NB4 (cell line): ENCODE data around the gene IKZF3.
A peak's percentile ranks its signal among the peaks of the same experiment; 100 is the strongest.
"Not testable (repeated sequence)": the region's sequence is repeated elsewhere in the genome, so short reads cannot be mapped to it uniquely, and the experiment has no call there.

Experiments used
- DNase-seq: peaks from one replicate; pipeline ENCODE4 v3.0.0; 2010; ENCODE audit warnings: low read depth
- H3K4me3 ChIP-seq: one replicate; pipeline ENCODE4 v1.5.1; 2011; ENCODE audit warnings: mild to moderate bottlenecking, low read depth, low read length, moderate library complexity
- MYC ChIP-seq: IDR thresholded peaks from 2 replicates; pipeline ENCODE4 v1.6.1; 2011; ENCODE audit warnings: low read depth, low read length
- POLR2A ChIP-seq: IDR thresholded peaks from 2 replicates; pipeline ENCODE4 v1.6.1; 2011; ENCODE audit warnings: mild to moderate bottlenecking; ENCODE audit not compliant: insufficient read length; ENCODE audit errors: extremely low read depth
- TF ChIP-seq, protein P1 (sequence below): IDR thresholded peaks from one replicate; pipeline ENCODE4 v1.5.1; 2012; ENCODE audit warnings: low read depth, low read length
- TF ChIP-seq, protein P2 (sequence below): IDR thresholded peaks from 2 replicates; pipeline ENCODE4 v1.6.1; 2011; ENCODE audit warnings: low read depth, low read length

The IKZF3 gene

DNA sequence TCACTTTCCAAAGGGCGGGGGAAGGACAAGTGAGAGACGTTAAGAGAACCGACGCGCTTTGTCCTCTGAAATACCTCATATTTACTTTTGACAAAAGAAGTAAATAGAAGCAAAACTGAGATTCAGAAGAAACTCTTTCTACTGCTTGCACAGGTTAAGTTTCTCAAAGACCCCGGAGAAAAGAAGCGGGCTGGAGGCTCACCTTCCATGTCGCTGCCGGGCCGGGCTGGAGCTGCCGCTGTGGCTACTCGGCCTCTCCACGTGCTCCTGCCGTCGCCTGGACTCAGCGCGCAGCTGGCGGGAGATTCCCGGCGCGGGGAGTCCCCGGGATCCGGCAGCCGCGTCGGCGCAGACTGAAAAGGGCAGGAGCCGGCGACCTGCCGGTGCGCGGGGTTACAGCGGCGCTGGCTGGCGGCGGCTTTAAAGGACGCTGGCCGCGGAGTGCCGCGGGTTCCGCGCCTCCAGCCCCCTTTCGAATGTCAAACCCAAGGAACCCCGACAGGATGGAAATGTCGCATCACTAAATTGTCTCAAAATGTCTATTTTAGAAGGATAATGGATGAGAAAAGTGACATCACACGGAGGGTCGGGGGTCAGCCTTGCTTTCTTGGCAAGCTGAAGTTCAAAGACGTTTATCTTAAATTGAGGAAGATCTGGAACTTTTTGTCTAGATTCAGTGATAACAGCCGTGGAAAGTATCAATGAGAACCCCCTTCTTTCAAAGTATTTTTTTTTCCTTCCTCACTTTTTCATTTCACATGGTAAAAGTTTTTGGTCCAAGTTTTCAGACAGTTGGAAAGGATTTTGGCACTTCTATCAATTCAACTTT is at the start of gene IKZF3:
Gene IKZF3 (minus strand): TSS at position 395 of the 829 bp plus-strand sequence. CDS start 186 bp downstream, at position 209.
- peak within 1 kb of the TSS; percentile 52 for H3K4me3 ChIP-seq
- peak; percentile 86 for DNase-seq
- TF ChIP-seq MYC, result peak; percentile 65
- TF ChIP-seq POLR2A, result no peak
- TF ChIP-seq, protein P1, sequence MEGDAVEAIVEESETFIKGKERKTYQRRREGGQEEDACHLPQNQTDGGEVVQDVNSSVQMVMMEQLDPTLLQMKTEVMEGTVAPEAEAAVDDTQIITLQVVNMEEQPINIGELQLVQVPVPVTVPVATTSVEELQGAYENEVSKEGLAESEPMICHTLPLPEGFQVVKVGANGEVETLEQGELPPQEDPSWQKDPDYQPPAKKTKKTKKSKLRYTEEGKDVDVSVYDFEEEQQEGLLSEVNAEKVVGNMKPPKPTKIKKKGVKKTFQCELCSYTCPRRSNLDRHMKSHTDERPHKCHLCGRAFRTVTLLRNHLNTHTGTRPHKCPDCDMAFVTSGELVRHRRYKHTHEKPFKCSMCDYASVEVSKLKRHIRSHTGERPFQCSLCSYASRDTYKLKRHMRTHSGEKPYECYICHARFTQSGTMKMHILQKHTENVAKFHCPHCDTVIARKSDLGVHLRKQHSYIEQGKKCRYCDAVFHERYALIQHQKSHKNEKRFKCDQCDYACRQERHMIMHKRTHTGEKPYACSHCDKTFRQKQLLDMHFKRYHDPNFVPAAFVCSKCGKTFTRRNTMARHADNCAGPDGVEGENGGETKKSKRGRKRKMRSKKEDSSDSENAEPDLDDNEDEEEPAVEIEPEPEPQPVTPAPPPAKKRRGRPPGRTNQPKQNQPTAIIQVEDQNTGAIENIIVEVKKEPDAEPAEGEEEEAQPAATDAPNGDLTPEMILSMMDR, result peak; percentile 30
- TF ChIP-seq, protein P2, sequence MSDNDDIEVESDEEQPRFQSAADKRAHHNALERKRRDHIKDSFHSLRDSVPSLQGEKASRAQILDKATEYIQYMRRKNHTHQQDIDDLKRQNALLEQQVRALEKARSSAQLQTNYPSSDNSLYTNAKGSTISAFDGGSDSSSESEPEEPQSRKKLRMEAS, result peak; percentile 90

- DNase-seq, result no peak
- H3K4me3 ChIP-seq, result no peak overlapping the region
- no peak for TF ChIP-seq POLR2A
- TF ChIP-seq, protein P1, result no peak
- TF ChIP-seq, protein P2, result no peak
- no peak for TF ChIP-seq MYC
Measured at GRCh38 chr17:39908789-39909352, 44.8 kb upstream of the IKZF3 start.

GRCh38 chr17:39904990-39905288 is 40.8 kb upstream of the IKZF3 start:
- H3K4me3 ChIP-seq, result no peak overlapping the region
- DNase-seq, result no peak
- TF ChIP-seq, protein P1, result no peak
- TF ChIP-seq, protein P2, result no peak
- TF ChIP-seq POLR2A (no peak), MYC (no peak)

DNA sequence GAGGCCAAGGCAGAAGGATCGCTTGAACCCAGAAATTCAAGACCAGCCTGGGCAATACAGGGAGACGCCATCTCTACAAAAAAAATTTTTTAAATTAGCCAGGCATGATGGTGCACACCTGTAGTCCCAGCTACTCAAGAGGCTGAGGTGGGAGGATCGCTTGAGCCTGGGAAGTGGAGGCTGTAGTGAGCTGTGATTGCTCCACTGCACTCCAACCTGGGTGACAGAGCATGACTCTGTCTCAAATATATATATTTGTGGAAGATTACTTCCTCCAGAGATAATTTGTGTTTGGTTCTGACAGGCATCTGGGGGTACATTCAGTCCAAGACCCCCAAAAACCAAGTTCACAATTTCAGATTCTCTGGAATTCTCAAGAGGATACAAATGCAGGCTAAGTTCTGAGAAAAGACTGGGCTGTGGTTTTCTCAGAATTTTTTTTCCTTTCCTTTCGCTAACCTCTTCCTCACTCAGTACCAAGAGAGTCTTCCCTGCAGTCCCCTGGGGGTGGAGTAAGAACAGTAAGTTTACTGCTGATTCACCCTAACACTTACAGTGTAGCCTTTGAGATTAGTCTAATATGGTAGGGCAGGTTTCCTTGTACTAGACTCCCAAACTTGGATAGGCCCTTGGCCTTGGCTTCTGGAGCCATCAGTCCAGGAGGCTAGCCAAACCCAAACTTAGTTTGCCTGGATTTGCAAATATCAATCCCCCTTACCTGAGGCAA is 39.2 kb upstream of the IKZF3 start:
- peak; percentile 81 for DNase-seq
- TF ChIP-seq, protein P2, result no peak
- TF ChIP-seq, protein P1, result no peak
- TF ChIP-seq POLR2A, result no peak
- TF ChIP-seq MYC, result no peak
- no peak overlapping the region for H3K4me3 ChIP-seq

GRCh38 chr17:39902027-39902426 is 37.9 kb upstream of the IKZF3 start:
- H3K4me3 ChIP-seq, DNase-seq: not testable (repeated sequence)

DNA sequence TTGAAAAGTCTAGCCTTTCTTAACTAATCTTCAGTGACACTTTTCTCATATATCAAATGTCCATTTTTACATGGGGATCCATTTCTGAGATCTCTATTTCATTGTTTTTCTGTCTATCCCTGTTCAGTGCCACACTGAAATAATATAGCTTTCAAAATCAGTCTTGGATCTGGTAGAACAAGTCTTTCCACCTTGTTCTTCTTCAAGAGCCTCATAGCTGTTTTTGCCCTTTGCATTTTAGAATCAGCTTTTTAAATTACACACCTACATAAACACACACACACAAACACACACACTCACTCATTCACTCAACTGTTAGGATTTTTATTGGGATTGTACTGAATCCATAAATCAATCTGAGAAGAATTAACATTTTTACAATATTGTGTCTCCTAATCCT is 35.1 kb upstream of the IKZF3 start:
- no peak overlapping the region for H3K4me3 ChIP-seq
- DNase-seq, result no peak
- TF ChIP-seq POLR2A (no peak), MYC (no peak)
- TF ChIP-seq, protein P2, result no peak
- TF ChIP-seq, protein P1, result no peak
